ENCODE results near the gene PCDH9. TPM values are rescaled to one million over a fixed set of nuclear protein-coding genes. Genes with fewer than 3 reads are reported as not detected.

PCDH9 gene
- total and polyA plus RNA-seq, 10 of the 15 experiments (the other 5 are each of a cell fraction or from before 2014, with no cell fraction given): 0.02 to 2.3 (median 0.05) TPM; not detected in 1

DNA sequence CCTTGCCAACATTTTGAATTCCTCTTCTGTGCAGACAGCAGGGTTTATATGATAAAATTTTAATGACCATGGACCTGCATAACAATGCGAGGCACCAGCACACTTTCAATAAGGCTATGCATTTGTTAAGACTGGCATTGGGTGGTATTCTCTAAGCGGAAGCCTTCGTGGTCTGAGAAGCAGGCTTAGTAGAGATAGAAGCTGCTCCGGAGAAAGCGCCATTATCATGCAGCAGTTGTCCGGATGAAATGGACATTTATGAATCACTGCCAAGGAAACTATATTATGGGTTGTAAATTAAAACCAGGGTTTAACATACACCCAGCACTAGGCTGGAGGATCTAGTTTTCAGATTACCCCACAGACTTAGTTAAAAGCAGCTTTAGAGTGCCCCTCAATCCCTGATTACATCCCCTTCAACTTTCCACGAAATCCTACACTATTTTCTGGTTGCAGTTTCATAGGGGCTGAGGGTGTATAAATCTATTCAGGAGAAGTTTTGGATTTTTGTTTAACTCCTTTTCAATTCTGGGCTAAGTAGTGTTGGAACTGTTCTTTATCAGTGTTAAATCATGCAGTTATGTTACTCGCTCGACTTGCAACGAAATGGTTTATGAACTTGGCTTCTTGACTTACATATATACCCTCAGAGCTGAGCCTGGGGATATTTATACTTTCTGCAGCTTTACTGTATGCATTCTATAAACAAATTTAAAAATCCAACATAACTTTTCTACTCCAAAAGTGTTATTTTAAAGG is 193.3 kb downstream of the PCDH9 start (continued):
- no peak for TF ChIP-seq PAX8 (IDR thresholded peaks at IDR 0.05)

DNA sequence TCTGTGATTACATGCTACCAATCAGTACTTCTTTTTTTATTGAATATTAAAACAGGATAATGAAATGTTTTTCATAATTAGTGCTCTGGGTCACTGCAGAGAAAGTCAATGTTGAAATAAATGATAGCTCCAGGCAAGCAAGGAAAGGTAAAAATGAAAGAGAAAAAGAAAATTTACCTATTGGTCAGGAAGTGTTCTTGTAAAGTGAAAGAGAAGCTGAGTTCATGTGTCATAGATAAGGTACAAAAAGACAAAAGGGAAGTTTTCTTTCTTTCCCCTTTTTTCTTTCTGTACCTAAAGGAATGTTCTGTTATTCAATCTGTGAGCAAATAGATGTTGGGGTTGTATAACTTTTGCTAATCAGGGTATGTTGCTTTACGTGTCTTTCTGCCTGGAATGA is 197.0 kb downstream of the PCDH9 start:
- in situ Hi-C loops (cut with MboI): no loop called here
- H2AFZ ChIP-seq (ENCODE audit: control insufficient read depth, low read depth, low read length): no peak overlapping the region
- 0% methylated on average over 1 of the region's 1 CpG for WGBS (ENCODE audit: insufficient coverage, insufficient replicate concordance, low lambda C conversion rate, missing lambda C conversion rate)
- no peaks in the 10 kb centered on the region for H3K27me3 ChIP-seq (replicated peaks in 1 of 2; ENCODE audit: control insufficient read depth in 2 of 2, insufficient read depth in 2 of 2, low read length in 1 of 2)
- H3K4me1 ChIP-seq (ENCODE audit: control insufficient read depth, insufficient read depth, low read length): no peaks in the 10 kb centered on the region
- no peak overlapping the region for H3K27ac ChIP-seq (ENCODE audit: control insufficient read depth, insufficient read depth)
- no peaks in the 10 kb centered on the region for H3K79me2 ChIP-seq (ENCODE audit: control insufficient read depth, insufficient read depth, low read length)
- DNase-seq (ENCODE audit: low read depth, low spot score): no peak
- H3K4me3 ChIP-seq: no peak overlapping the region
- CTCF ChIA-PET: interaction anchor here (0.9 to 1.0 kb wide), 2 partner anchors 13 to 17 kb away, joined by 3 to 4 read pairs; no protein-coding TSS in a partner anchor
- FAIRE-seq: no peak
- no peaks in the 10 kb centered on the region for H3K9me3 ChIP-seq (replicated peaks; ENCODE audit: control insufficient read depth, insufficient read depth, low read length)
- H4K20me1 ChIP-seq (ENCODE audit: control insufficient read depth, insufficient read depth): no peaks in the 10 kb centered on the region
- intact Hi-C loops (cut with micrococcal nuclease; ENCODE audit: unreplicated experiment): no loop called here
- H3K4me2 ChIP-seq (ENCODE audit: control insufficient read depth, insufficient read depth): no peak overlapping the region
- SMC1A ChIA-PET (ENCODE audit: uncharacterized antibody, unreplicated experiment): interaction anchor here (1.0 to 1.4 kb wide), 3 partner anchors 13 to 32 kb away, joined by 3 to 4 read pairs (median 3); no protein-coding TSS in a partner anchor
- BruUV-seq (replicated peaks): no TSS peak
- no peaks in the 10 kb centered on the region for H3K36me3 ChIP-seq (ENCODE audit: control insufficient read depth in 2 of 2, insufficient read depth in 2 of 2, low read length in 1 of 2)
- POLR2A ChIA-PET: no interaction called here
- H3K9ac ChIP-seq (ENCODE audit: control insufficient read depth, insufficient read depth, low read length): no peak overlapping the region
- RAD21 ChIA-PET (ENCODE audit: unreplicated experiment): interaction anchor here (0.9 kb wide), 1 partner anchor 195 kb away, joined by 3 read pairs; no protein-coding TSS in a partner anchor
- peak; percentile 41 for ATAC-seq
- TF ChIP-seq SMARCA5 (IDR thresholded peaks at IDR 0.05) (no peak), SIX5 (IDR thresholded peaks at IDR 0.05; ENCODE audit: low read depth, low read length, severe bottlenecking) (no peak), RAD51 (IDR thresholded peaks at IDR 0.05) (no peak), ATF7 (IDR thresholded peaks at IDR 0.05; ENCODE audit: low read depth) (no peak), POU2F2 (IDR thresholded peaks at IDR 0.05; ENCODE audit: borderline replicate concordance, low read depth, low read length) (no peak), MXI1 (IDR thresholded peaks at IDR 0.05; ENCODE audit: low read depth, low read length) (no peak), PAX5 (IDR thresholded peaks at IDR 0.05; ENCODE audit: borderline replicate concordance, low read depth, low read length) (no peak), NR2F1 (conservative IDR thresholded peaks at IDR 0.05) (no peak), HCFC1 (IDR thresholded peaks at IDR 0.05; ENCODE audit: low read length) (no peak), PML (IDR thresholded peaks at IDR 0.05; ENCODE audit: low read length) (no peak), CHD4 (IDR thresholded peaks at IDR 0.05) (no peak), EGR1 (IDR thresholded peaks at IDR 0.05; ENCODE audit: borderline replicate concordance in 1 of 2, low read depth in 2 of 2, low read length in 2 of 2) (no peak)
- TF ChIP-seq, protein P1, sequence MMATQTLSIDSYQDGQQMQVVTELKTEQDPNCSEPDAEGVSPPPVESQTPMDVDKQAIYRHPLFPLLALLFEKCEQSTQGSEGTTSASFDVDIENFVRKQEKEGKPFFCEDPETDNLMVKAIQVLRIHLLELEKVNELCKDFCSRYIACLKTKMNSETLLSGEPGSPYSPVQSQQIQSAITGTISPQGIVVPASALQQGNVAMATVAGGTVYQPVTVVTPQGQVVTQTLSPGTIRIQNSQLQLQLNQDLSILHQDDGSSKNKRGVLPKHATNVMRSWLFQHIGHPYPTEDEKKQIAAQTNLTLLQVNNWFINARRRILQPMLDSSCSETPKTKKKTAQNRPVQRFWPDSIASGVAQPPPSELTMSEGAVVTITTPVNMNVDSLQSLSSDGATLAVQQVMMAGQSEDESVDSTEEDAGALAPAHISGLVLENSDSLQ (IDR thresholded peaks at IDR 0.05): no peak
- TF ChIP-seq, protein P2, sequence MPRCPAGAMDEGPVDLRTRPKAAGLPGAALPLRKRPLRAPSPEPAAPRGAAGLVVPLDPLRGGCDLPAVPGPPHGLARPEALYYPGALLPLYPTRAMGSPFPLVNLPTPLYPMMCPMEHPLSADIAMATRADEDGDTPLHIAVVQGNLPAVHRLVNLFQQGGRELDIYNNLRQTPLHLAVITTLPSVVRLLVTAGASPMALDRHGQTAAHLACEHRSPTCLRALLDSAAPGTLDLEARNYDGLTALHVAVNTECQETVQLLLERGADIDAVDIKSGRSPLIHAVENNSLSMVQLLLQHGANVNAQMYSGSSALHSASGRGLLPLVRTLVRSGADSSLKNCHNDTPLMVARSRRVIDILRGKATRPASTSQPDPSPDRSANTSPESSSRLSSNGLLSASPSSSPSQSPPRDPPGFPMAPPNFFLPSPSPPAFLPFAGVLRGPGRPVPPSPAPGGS (IDR thresholded peaks at IDR 0.05; ENCODE audit: borderline replicate concordance, insufficient read depth, low read depth, low read length, poor library complexity, severe bottlenecking): no peak
- TF ChIP-seq, protein P3, sequence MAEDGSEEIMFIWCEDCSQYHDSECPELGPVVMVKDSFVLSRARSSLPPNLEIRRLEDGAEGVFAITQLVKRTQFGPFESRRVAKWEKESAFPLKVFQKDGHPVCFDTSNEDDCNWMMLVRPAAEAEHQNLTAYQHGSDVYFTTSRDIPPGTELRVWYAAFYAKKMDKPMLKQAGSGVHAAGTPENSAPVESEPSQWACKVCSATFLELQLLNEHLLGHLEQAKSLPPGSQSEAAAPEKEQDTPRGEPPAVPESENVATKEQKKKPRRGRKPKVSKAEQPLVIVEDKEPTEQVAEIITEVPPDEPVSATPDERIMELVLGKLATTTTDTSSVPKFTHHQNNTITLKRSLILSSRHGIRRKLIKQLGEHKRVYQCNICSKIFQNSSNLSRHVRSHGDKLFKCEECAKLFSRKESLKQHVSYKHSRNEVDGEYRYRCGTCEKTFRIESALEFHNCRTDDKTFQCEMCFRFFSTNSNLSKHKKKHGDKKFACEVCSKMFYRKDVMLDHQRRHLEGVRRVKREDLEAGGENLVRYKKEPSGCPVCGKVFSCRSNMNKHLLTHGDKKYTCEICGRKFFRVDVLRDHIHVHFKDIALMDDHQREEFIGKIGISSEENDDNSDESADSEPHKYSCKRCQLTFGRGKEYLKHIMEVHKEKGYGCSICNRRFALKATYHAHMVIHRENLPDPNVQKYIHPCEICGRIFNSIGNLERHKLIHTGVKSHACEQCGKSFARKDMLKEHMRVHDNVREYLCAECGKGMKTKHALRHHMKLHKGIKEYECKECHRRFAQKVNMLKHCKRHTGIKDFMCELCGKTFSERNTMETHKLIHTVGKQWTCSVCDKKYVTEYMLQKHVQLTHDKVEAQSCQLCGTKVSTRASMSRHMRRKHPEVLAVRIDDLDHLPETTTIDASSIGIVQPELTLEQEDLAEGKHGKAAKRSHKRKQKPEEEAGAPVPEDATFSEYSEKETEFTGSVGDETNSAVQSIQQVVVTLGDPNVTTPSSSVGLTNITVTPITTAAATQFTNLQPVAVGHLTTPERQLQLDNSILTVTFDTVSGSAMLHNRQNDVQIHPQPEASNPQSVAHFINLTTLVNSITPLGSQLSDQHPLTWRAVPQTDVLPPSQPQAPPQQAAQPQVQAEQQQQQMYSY (CRISPR knock-in tag; IDR thresholded peaks at IDR 0.05): no peak
